IMR-90 (cell line): ENCODE results near the gene BAD. TPM values are rescaled to one million over a fixed set of nuclear protein-coding genes. Genes with fewer than 3 reads are reported as not detected.

Experiments used
- ATAC-seq: fragments of 200-7000 bp; cut with Tn5 transposase; 2 replicates; pipeline ENCODE4 v1.9.1; 2020; ENCODE audit warnings: low read depth, mild to moderate bottlenecking, moderate library complexity
- BruUV-seq: library from RNA; stranded (reverse); fragments of 400-500 nt; replicated peaks from 2 replicates; lab custom pipeline; 2021; lab: Mats Ljungman, UMichigan
- CTCF ChIA-PET: fragments of 300-600 bp; formaldehyde crosslinking; extraction: SDS; loops from one replicate; lab custom pipeline; 2021; ENCODE audit warnings: antibody characterized with exemption; lab: Yijun Ruan, JAX
- POLR2A ChIA-PET: fragments of 300-600 bp; sonication (Branson Sonifier 250); formaldehyde crosslinking; loops from one replicate; lab custom pipeline; 2022; ENCODE audit warnings: antibody characterized with exemption; ENCODE audit not compliant: unreplicated experiment; lab: Charles Lee
- DNase-seq: peaks from one replicate; pipeline ENCODE4 v3.0.0; 2013
- H2AFZ ChIP-seq: replicated peaks from 2 replicates; pipeline ENCODE3; 2013; ENCODE audit warnings: low read length, mild to moderate bottlenecking; ENCODE audit not compliant: poor library complexity
- H2AK5ac ChIP-seq: 2 replicates; pipeline ENCODE4 v1.6.1; 2013; ENCODE audit warnings: low read depth, low read length, inconsistent platforms
- H2AK9ac ChIP-seq: replicated peaks from 2 replicates; pipeline ENCODE3; 2013; ENCODE audit warnings: mild to moderate bottlenecking, low read depth, low read length, moderate library complexity; ENCODE audit not compliant: poor library complexity
- H2BK120ac ChIP-seq: 2 replicates; pipeline ENCODE4 v1.6.1; 2013; ENCODE audit warnings: low read depth, low read length, inconsistent platforms
- H2BK15ac ChIP-seq: 3 replicates; pipeline ENCODE4 v1.6.1; 2013; ENCODE audit warnings: low read depth, low read length, inconsistent platforms
- H2BK20ac ChIP-seq: 2 replicates; pipeline ENCODE4 v1.6.1; 2013; ENCODE audit warnings: low read depth, mild to moderate bottlenecking, inconsistent platforms, low read length, moderate library complexity
- H2BK5ac ChIP-seq: 2 replicates; pipeline ENCODE4 v1.6.1; 2013; ENCODE audit warnings: mild to moderate bottlenecking, low read depth, low read length, inconsistent platforms; ENCODE audit not compliant: poor library complexity, severe bottlenecking
- H3K14ac ChIP-seq: replicated peaks from 2 replicates; pipeline ENCODE4 v1.6.1; 2013; ENCODE audit warnings: low read depth, low read length, inconsistent platforms
- H3K18ac ChIP-seq: 2 replicates; pipeline ENCODE4 v1.6.1; 2013; ENCODE audit warnings: low read depth, low read length, control low read depth
- H3K23ac ChIP-seq: 2 replicates; pipeline ENCODE4 v1.6.1; 2013; ENCODE audit warnings: low read depth, low read length, inconsistent platforms
- H3K27ac ChIP-seq: 2 replicates; pipeline ENCODE4 v1.5.1; 2013; ENCODE audit warnings: mild to moderate bottlenecking, control low read depth, low read length; ENCODE audit not compliant: insufficient read depth
- H3K27me3 ChIP-seq: 2 replicates; pipeline ENCODE4 v1.6.1; 2013; ENCODE audit warnings: low read length; ENCODE audit not compliant: control insufficient read depth, insufficient read depth
- H3K36me3 ChIP-seq: 2 replicates; pipeline ENCODE4 v1.6.1; 2013; ENCODE audit warnings: low read length, mixed read lengths; ENCODE audit not compliant: control insufficient read depth, insufficient read depth
- H3K4ac ChIP-seq: 2 replicates; pipeline ENCODE4 v1.6.1; 2013; ENCODE audit warnings: low read depth, low read length, inconsistent platforms
- H3K4me1 ChIP-seq: 2 replicates; pipeline ENCODE4 v1.6.1; 2013; ENCODE audit warnings: low read length, mixed read lengths; ENCODE audit not compliant: control insufficient read depth, insufficient read depth
- H3K4me2 ChIP-seq: 2 replicates; pipeline ENCODE4 v1.6.1; 2013; ENCODE audit warnings: low read depth, mild to moderate bottlenecking, control low read depth, low read length, moderate library complexity
- H3K4me3 ChIP-seq: 2 replicates; pipeline ENCODE4 v1.5.1; 2013; ENCODE audit warnings: low read depth, mild to moderate bottlenecking, control low read depth, low read length, moderate library complexity; ENCODE audit not compliant: insufficient read depth
- H3K56ac ChIP-seq: 2 replicates; pipeline ENCODE4 v1.6.1; 2013; ENCODE audit warnings: low read length, inconsistent platforms; ENCODE audit not compliant: insufficient read depth; ENCODE audit errors: extremely low read depth
- H3K79me1 ChIP-seq, 2 experiments: 2 replicates each; pipeline ENCODE4 v1.6.1; 2013; ENCODE audit warnings: low read length in 2 of 2, inconsistent platforms in 1 of 2, low read depth in 1 of 2
- H3K9ac ChIP-seq: 2 replicates; pipeline ENCODE4 v1.6.1; 2013; ENCODE audit warnings: low read depth, low read length, control low read depth
- H3K9me1 ChIP-seq: 2 replicates; pipeline ENCODE4 v1.6.1; 2013; ENCODE audit warnings: low read length, inconsistent platforms; ENCODE audit not compliant: insufficient read depth
- H3K9me3 ChIP-seq: 2 replicates; pipeline ENCODE4 v1.6.1; 2013; ENCODE audit warnings: low read length; ENCODE audit not compliant: control insufficient read depth, insufficient read depth
- H4K20me1 ChIP-seq: 2 replicates; pipeline ENCODE4 v1.6.1; 2013; ENCODE audit warnings: low read length, inconsistent platforms; ENCODE audit not compliant: insufficient read depth
- H4K5ac ChIP-seq: 2 replicates; pipeline ENCODE4 v1.6.1; 2013; ENCODE audit warnings: mild to moderate bottlenecking, low read depth, low read length, control low read depth
- H4K8ac ChIP-seq, 2 experiments: 2 replicates each; pipeline ENCODE4 v1.6.1; 2013; ENCODE audit warnings: low read depth in 2 of 2, low read length in 2 of 2, control low read depth in 1 of 2, inconsistent platforms in 1 of 2
- H4K91ac ChIP-seq: 2 replicates; pipeline ENCODE4 v1.6.1; 2013; ENCODE audit warnings: low read depth, low read length, inconsistent platforms; ENCODE audit not compliant: insufficient read depth
- BHLHE40 ChIP-seq: fragments of 150-350 bp; IDR thresholded peaks from 2 replicates; pipeline ENCODE4 v1.6.1; 2016; ENCODE audit warnings: mild to moderate bottlenecking, low read depth, low read length
- CEBPB ChIP-seq: IDR thresholded peaks from 2 replicates; pipeline ENCODE4 v1.6.1; 2012; ENCODE audit warnings: low read depth, low read length, improper control_type of control experiment
- CHD1 ChIP-seq: IDR thresholded peaks from 2 replicates; pipeline ENCODE4 v1.6.1; 2012; ENCODE audit warnings: low read depth, low read length, improper control_type of control experiment
- MAFK ChIP-seq: IDR thresholded peaks from 2 replicates; pipeline ENCODE4 v1.6.1; 2012; ENCODE audit warnings: low read depth, low read length, improper control_type of control experiment
- MAZ ChIP-seq: IDR thresholded peaks from 2 replicates; pipeline ENCODE4 v1.6.1; 2012; ENCODE audit warnings: low read depth, mild to moderate bottlenecking, low read length, improper control_type of control experiment, moderate library complexity, borderline replicate concordance
- MXI1 ChIP-seq: IDR thresholded peaks from 2 replicates; pipeline ENCODE4 v1.6.1; 2012; ENCODE audit warnings: low read depth, mild to moderate bottlenecking, low read length, moderate library complexity, borderline replicate concordance
- NFE2L2 ChIP-seq: fragments of 150-350 bp; IDR thresholded peaks from 2 replicates; pipeline ENCODE4 v1.6.1; 2016; ENCODE audit warnings: low read depth, mild to moderate bottlenecking, low read length
- POLR2A ChIP-seq: IDR thresholded peaks from 2 replicates; pipeline ENCODE4 v1.6.1; 2012; ENCODE audit warnings: mild to moderate bottlenecking, low read depth, low read length
- RAD21 ChIP-seq: IDR thresholded peaks from 2 replicates; pipeline ENCODE4 v1.6.1; 2012; ENCODE audit warnings: low read length, improper control_type of control experiment
- RCOR1 ChIP-seq: IDR thresholded peaks from 2 replicates; pipeline ENCODE4 v1.6.1; 2012; ENCODE audit warnings: mild to moderate bottlenecking, low read length, improper control_type of control experiment; ENCODE audit not compliant: insufficient replicate concordance
- RFX5 ChIP-seq: IDR thresholded peaks from 2 replicates; pipeline ENCODE4 v1.8.0; 2012; ENCODE audit warnings: low read depth, mild to moderate bottlenecking, low read length, moderate library complexity
- SMC3 ChIP-seq: fragments of 150-350 bp; IDR thresholded peaks from 2 replicates; pipeline ENCODE4 v1.6.1; 2016; ENCODE audit warnings: low read depth, mild to moderate bottlenecking, antibody characterized with exemption, low read length, moderate library complexity
- WGBS, 2 experiments: methylation state at CpG; one replicate each; pipeline versions ENCODE4 v1.1.5 to v1.1.7; 2013; ENCODE audit warnings: missing lambda C conversion rate in 2 of 2; ENCODE audit not compliant: insufficient read length in 1 of 2; ENCODE audit errors: extremely low coverage in 2 of 2; 5-methylcytosine and 5-hydroxymethylcytosine counted together
- dilution Hi-C: fragments of 300-500 bp; cut with HindIII; formaldehyde crosslinking; loops from one replicate; pipeline ENCODE4 v1.14.3; 2018; ENCODE audit warnings: low sequenced_read_pairs; ENCODE audit not compliant: unreplicated experiment
- in situ Hi-C: fragments of 300-500 bp; cut with MboI; formaldehyde crosslinking; loops from 3 replicates; pipeline ENCODE4 v1.14.3; 2019; ENCODE audit warnings: low sequenced_read_pairs, inconsistent platforms, mixed read lengths
- intact Hi-C: fragments of 100-400 bp; cut with micrococcal nuclease; formaldehyde crosslinking; loops from 2 replicates; pipeline ENCODE4 v1.10.0; 2022
- polyA plus RNA-seq, 3 experiments: library from polyadenylated mRNA; depleted of rRNA; stranded (reverse); fragments of >200 nt; gene quantifications; 2 replicates each; pipeline ENCODE4 v1.2.3, GENCODE V29; 2012; ENCODE audit warnings: low replicate concordance in 1 of 3
- total RNA-seq: library from RNA; depleted of rRNA; stranded (reverse); fragments of >200 nt; gene quantifications from 2 replicates; pipeline ENCODE4 v1.2.3, GENCODE V29; 2012
- TF ChIP-seq, protein P1 (sequence below): fragments of 150-350 bp; IDR thresholded peaks from 2 replicates; pipeline ENCODE4 v1.6.1; 2016; ENCODE audit warnings: low read depth, mild to moderate bottlenecking, low read length, moderate library complexity, borderline replicate concordance
- TF ChIP-seq, protein P2 (sequence below): conservative IDR thresholded peaks from 2 replicates; pipeline ENCODE4 v1.5.1; 2012; ENCODE audit warnings: mild to moderate bottlenecking, low read depth, low read length, improper control_type of control experiment

BAD gene
- total and polyA plus RNA-seq, 2 of the 4 experiments (the other 2 are of a cell fraction) = 30.3 to 68.0 TPM

DNA sequence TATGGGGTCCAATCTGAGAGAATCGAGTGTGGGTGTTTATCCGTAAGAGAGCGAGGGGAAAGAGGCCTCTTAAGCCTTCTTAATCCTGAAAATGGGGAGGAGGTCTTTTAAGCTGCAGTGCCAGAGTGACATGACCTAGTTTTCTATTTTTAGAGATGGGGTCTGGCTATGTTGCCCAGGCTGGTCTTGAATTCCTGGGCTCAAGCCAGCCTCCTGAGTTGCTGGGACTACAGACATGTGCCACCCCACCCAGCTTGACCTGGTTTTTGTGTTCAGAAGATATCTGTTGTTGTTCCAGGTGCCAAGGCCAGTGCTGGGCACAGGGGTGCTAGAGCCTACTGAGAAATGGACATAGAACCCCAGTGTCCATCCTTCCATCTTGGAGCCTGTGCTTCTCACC, 1.4 kb downstream of the BAD start:
- DNase-seq (no peak), ATAC-seq (no peak)
- Histone ChIP-seq H3K56ac (no peak overlapping the region), H3K9me3 (no peaks in the 10 kb centered on the region), H4K91ac (no peak overlapping the region), H3K14ac (no peak overlapping the region), H3K27me3 (no peaks in the 10 kb centered on the region), H3K36me3 (peaks cover 15% of the 10 kb centered on the region), H4K20me1 (no peaks in the 10 kb centered on the region), H3K23ac (peak overlapping the region; percentile 51; the same call in 1 of the 2 replicates), H2BK5ac (no peak overlapping the region), H4K5ac (no peak overlapping the region), H2AK5ac (no peak overlapping the region; the same call in 1 of the 2 replicates), H3K9me1 (peaks cover 5% of the 10 kb centered on the region; the same call in 1 of the 2 replicates), H3K4ac (no peak overlapping the region; the same call in 1 of the 2 replicates), H2BK20ac (no peak overlapping the region), H3K4me1 (peaks cover 8% of the 10 kb centered on the region), H3K4me3 (no peak overlapping the region), H2AFZ (no peak overlapping the region), H2BK15ac (no peak overlapping the region), H3K27ac (no peak overlapping the region), H3K4me2 (peak overlapping the region; percentile 15; the same call in 1 of the 2 replicates), H3K79me1 (peaks cover 15 to 39% of the 10 kb centered on the region in 2 experiments), H3K9ac (no peak overlapping the region), H4K8ac (no peak overlapping the region), H2AK9ac (no peak overlapping the region), H2BK120ac (no peak overlapping the region), H3K18ac (no peak overlapping the region)
- in situ Hi-C loops = no loop called here
- no TSS peak for BruUV-seq
- ChIA-PET CTCF (interaction anchor here (1.2 to 1.6 kb wide), 2 partner anchors 18 to 22 kb away, joined by 3 to 4 read pairs; partner anchors contain the start of gene ESRRA), POLR2A (no interaction called here)
- WGBS, 2 experiments = no CpG with 5 or more reads among the region's 3 CpGs
- dilution Hi-C loops = no loop called here
- intact Hi-C loops = no loop called here
- TF ChIP-seq MAZ = no peak
- TF ChIP-seq CEBPB = no peak
- TF ChIP-seq MAFK = no peak
- TF ChIP-seq MXI1 = no peak
- no peak for TF ChIP-seq RCOR1
- no peak for TF ChIP-seq SMC3
- TF ChIP-seq RFX5 = no peak
- TF ChIP-seq RAD21 = no peak
- TF ChIP-seq CHD1 = no peak
- TF ChIP-seq NFE2L2 = no peak
- no peak for TF ChIP-seq POLR2A
- no peak for TF ChIP-seq BHLHE40
- TF ChIP-seq, protein P1, sequence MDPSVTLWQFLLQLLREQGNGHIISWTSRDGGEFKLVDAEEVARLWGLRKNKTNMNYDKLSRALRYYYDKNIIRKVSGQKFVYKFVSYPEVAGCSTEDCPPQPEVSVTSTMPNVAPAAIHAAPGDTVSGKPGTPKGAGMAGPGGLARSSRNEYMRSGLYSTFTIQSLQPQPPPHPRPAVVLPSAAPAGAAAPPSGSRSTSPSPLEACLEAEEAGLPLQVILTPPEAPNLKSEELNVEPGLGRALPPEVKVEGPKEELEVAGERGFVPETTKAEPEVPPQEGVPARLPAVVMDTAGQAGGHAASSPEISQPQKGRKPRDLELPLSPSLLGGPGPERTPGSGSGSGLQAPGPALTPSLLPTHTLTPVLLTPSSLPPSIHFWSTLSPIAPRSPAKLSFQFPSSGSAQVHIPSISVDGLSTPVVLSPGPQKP = no peak
- TF ChIP-seq, protein P2, sequence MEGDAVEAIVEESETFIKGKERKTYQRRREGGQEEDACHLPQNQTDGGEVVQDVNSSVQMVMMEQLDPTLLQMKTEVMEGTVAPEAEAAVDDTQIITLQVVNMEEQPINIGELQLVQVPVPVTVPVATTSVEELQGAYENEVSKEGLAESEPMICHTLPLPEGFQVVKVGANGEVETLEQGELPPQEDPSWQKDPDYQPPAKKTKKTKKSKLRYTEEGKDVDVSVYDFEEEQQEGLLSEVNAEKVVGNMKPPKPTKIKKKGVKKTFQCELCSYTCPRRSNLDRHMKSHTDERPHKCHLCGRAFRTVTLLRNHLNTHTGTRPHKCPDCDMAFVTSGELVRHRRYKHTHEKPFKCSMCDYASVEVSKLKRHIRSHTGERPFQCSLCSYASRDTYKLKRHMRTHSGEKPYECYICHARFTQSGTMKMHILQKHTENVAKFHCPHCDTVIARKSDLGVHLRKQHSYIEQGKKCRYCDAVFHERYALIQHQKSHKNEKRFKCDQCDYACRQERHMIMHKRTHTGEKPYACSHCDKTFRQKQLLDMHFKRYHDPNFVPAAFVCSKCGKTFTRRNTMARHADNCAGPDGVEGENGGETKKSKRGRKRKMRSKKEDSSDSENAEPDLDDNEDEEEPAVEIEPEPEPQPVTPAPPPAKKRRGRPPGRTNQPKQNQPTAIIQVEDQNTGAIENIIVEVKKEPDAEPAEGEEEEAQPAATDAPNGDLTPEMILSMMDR = no peak
